A549 (cell line): ENCODE measurements around the gene SYNC.

ENCODE experiments used
- EP300 ChIP-seq, 2 experiments: fragments of >200 bp; sonication (Bioruptor Twin); formaldehyde crosslinking; IDR thresholded peaks; 2 replicates in 1 of 2; 3 replicates in 1 of 2; pipeline ENCODE4 v1.6.1; 2016 to 2017
- ESRRA ChIP-seq: fragments of 150-350 bp; IDR thresholded peaks from 2 replicates; pipeline ENCODE4 v1.6.1; 2014; ENCODE audit warnings: mild to moderate bottlenecking, low read length, borderline replicate concordance
- HDAC2 ChIP-seq: fragments of 200-600 bp; sonication (generic); IDR thresholded peaks from 2 replicates; pipeline ENCODE4 v1.6.1; 2016
- NR3C1 ChIP-seq: fragments of >200 bp; sonication (Bioruptor Twin); formaldehyde crosslinking; IDR thresholded peaks from 3 replicates; pipeline ENCODE4 v1.6.1; 2017
- POLR2A ChIP-seq: IDR thresholded peaks from 2 replicates; pipeline ENCODE4 v1.6.1; 2012; ENCODE audit warnings: mild to moderate bottlenecking, low read length
- TF ChIP-seq, protein P1 (sequence below): fragments of 450-650 bp; IDR thresholded peaks from 2 replicates; pipeline ENCODE4 v1.6.1; 2014; ENCODE audit warnings: antibody characterized with exemption

DNA sequence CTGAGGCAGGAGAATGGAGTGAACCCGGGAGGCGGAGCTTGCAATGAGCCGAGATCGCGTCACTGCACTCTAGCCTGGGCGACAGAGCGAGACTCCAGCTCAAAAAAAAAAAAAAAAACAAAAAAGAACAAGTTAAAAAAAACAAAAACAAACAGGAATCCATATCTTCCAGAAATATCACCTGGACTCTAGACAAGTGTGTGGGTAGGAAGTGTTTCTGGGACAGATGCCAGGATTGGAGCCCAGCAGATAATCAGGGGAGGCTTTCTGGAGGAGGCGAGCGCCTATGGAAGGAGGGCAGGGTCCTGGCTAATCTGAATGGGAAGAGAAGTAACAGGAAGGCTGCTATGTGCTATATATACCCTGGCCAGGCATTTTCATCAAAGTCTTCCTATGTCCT, 43.6 kb upstream of the SYNC start:
- TF ChIP-seq HDAC2 (no peak), POLR2A (no peak), EP300 (IDR thresholded peaks at IDR 0.05) (no peak), NR3C1 (no peak), ESRRA (no peak)
- TF ChIP-seq, protein P1, sequence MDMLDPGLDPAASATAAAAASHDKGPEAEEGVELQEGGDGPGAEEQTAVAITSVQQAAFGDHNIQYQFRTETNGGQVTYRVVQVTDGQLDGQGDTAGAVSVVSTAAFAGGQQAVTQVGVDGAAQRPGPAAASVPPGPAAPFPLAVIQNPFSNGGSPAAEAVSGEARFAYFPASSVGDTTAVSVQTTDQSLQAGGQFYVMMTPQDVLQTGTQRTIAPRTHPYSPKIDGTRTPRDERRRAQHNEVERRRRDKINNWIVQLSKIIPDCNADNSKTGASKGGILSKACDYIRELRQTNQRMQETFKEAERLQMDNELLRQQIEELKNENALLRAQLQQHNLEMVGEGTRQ, result no peak
